GM13976 (cell line): ENCODE results near the gene EXD1.

Experiments
- DNase-seq: peaks from one replicate; pipeline ENCODE4 v3.0.0; 2012; ENCODE audit warnings: low spot score
- in situ Hi-C: fragments of 300-500 bp; cut with MboI; formaldehyde crosslinking; loops from one replicate; pipeline ENCODE4 v1.12.0; 2022; ENCODE audit warnings: low sequenced_read_pairs, mixed read lengths, inconsistent platforms; ENCODE audit not compliant: unreplicated experiment
- TF ChIP-seq, protein P1 (sequence below): IDR thresholded peaks from 2 replicates; pipeline ENCODE4 v1.5.1; 2012; ENCODE audit warnings: borderline replicate concordance, mild to moderate bottlenecking; ENCODE audit not compliant: insufficient read depth; ENCODE audit errors: extremely low read depth, missing control alignments, control extremely low read depth

Gene EXD1

DNA sequence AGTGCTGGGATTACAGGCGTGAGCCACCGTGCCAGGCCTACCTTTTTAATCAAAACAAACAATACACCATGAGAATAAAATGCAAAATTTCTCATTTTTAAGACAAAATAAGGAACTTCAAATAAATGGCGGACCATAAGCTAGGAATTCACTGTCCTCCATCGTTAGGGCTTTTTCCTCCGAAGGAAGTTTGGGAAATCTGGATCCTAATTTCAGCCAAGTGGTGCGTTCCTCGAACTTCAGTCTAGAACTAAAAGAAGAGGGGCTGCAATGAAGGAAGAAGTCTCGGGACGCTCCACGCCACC is 260 bp downstream of the EXD1 start:
- in situ Hi-C loops = no loop called here
- DNase-seq = no peak
- TF ChIP-seq, protein P1, sequence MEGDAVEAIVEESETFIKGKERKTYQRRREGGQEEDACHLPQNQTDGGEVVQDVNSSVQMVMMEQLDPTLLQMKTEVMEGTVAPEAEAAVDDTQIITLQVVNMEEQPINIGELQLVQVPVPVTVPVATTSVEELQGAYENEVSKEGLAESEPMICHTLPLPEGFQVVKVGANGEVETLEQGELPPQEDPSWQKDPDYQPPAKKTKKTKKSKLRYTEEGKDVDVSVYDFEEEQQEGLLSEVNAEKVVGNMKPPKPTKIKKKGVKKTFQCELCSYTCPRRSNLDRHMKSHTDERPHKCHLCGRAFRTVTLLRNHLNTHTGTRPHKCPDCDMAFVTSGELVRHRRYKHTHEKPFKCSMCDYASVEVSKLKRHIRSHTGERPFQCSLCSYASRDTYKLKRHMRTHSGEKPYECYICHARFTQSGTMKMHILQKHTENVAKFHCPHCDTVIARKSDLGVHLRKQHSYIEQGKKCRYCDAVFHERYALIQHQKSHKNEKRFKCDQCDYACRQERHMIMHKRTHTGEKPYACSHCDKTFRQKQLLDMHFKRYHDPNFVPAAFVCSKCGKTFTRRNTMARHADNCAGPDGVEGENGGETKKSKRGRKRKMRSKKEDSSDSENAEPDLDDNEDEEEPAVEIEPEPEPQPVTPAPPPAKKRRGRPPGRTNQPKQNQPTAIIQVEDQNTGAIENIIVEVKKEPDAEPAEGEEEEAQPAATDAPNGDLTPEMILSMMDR = no peak

DNA sequence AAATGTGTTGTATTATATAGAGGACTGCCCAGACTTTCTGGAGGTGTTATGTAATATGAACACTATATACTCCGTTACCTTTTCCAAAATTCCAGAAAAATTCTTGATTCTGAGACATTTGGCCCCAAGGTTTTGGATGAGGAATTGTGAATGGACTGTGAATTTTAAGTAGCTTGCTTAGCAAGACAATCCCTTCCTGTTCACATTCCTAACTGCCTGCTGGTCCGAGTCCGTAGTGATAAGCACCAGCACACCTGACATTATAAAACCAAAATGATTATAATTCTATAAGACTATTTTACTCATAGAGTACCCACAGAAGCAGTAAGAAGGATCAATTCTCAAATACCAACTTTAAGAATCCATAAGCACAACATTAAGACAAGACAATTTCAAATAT is 11.2 kb downstream of the EXD1 start:
- in situ Hi-C loops = no loop called here
- TF ChIP-seq, protein P1 = no peak
- DNase-seq = no peak

DNA sequence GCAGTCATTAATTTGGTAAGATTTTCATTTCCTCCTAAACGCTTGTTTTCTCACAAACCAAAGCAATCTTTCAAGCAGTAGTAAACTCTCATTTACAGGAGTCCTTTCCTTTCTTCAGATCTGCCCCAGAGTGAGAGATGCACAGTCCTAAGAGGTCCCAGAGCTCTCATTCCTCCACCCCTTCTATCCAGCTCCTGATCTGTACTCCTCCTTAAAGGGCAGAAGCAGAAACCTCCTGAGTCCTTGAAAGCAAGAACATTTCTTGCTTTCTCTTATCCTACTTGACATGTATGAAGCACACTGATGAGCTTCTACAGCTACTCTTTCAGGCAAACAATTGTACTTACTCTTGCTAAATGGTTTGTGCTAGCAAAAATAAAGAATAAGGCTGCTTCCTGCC is 11.7 kb downstream of the EXD1 start:
- TF ChIP-seq, protein P1 = no peak
- in situ Hi-C loops = no loop called here
- DNase-seq = no peak

DNA sequence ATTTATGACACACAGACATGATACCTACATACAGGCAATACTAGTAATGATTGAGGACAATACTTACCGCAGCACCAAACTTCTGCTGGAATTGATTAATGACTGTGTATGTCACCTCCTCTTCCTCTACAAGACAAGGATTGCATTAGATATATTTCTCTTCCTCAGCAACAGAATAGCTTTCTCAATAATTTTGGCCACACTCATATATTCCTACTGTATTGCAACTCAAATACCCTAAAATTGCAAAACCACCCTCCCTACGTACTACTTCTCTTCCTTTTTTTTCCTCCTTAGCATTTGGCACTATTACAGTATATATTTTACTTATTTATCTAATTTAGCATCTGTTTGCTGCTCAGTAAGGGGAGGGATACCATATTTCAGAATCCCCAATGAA is 14.8 kb downstream of the EXD1 start:
- TF ChIP-seq, protein P1 = no peak
- in situ Hi-C loops = no loop called here
- no peak for DNase-seq

DNA sequence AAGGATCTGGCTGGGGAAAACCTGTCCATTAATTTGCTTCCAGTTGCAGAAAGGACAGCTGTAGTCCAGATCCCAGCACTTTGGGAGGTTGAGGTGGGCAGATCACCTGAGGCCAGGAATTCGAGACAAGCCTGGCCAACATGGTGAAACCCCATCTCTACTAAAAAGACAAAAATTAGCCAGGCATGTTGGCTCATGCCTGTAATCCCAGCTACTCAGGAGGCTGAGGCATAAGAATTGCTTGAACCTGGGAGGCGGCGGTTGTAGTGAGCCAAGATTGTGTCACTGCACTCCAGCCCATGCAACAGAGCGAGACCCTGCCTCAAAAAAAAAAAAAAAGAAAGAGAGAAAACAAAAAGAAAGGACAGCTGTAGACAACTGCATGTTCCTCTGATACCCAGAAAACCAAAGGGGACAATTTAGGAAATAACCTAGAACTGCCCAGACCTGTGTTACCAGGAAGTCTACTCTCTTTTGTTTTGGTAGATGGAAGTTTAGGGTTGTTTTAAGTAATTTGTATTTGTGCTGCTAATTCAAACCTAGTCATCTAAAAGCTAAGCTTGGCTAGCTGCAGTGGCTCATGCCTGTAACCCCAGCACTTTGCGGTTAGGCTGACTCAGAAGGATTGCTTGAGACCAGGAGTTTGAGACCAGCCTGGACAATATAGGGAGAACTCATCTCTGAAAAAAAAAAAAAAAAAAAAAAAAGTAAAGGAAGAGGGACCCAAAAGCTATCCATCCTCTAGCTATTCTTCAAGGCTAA is 22.7 kb downstream of the EXD1 start:
- in situ Hi-C loops = no loop called here
- DNase-seq = no peak
- TF ChIP-seq, protein P1 = no peak

DNA sequence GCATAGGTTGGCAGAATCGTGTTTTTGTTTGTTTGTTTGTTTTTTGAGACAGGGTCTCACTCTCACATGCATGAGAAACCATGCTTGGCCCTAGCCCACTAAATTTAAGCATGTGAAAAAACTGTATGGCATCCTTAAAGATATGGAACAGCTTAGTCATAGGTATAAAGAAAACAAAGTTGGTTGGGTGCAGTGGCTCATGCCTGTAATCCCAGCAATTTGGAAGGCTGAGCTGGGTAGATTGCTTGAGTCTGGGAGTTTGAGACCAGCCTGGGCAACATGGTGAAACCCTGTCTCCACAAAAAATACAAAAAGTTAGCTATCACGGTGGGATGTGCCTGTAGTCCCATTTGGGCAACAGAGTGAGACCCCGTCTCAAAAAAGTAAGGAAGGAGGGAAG is 25.2 kb downstream of the EXD1 start:
- in situ Hi-C loops = no loop called here
- no peak for DNase-seq
- TF ChIP-seq, protein P1 = no peak
